ENCODE data around the gene SURF4.

- TF ChIP-seq TAF1 (IDR thresholded peaks at IDR 0.05; ENCODE audit: borderline replicate concordance, insufficient read depth, low read length) = no peak
- no peak for TF ChIP-seq REST (IDR thresholded peaks at IDR 0.05; ENCODE audit: insufficient read depth in 1 of 2, low read depth in 2 of 2, low read length in 2 of 2)
- no peak for TF ChIP-seq POLR2AphosphoS5 (IDR thresholded peaks at IDR 0.05; ENCODE audit: low read depth, low read length)
- TF ChIP-seq SIN3A (IDR thresholded peaks at IDR 0.05; ENCODE audit: borderline replicate concordance, insufficient read depth, low read length) = no peak
Observed at GRCh38 chr9:133382507-133383141, 6.8 kb upstream of the SURF4 start.

Measured in PFSK-1 (cell line).